ENCODE measurements around the gene SPACA7.

SPACA7 gene

GRCh38 chr13:112469071-112469745 is 93.1 kb downstream of the SPACA7 start:
- TF ChIP-seq, protein P1, sequence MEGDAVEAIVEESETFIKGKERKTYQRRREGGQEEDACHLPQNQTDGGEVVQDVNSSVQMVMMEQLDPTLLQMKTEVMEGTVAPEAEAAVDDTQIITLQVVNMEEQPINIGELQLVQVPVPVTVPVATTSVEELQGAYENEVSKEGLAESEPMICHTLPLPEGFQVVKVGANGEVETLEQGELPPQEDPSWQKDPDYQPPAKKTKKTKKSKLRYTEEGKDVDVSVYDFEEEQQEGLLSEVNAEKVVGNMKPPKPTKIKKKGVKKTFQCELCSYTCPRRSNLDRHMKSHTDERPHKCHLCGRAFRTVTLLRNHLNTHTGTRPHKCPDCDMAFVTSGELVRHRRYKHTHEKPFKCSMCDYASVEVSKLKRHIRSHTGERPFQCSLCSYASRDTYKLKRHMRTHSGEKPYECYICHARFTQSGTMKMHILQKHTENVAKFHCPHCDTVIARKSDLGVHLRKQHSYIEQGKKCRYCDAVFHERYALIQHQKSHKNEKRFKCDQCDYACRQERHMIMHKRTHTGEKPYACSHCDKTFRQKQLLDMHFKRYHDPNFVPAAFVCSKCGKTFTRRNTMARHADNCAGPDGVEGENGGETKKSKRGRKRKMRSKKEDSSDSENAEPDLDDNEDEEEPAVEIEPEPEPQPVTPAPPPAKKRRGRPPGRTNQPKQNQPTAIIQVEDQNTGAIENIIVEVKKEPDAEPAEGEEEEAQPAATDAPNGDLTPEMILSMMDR (IDR thresholded peaks at IDR 0.05; ENCODE audit: control insufficient read depth, insufficient read depth, low read depth, low read length, missing control alignments): no peak
- DNase-seq (ENCODE audit: low read depth): no peak
- H3K4me3 ChIP-seq (ENCODE audit: control insufficient read depth, low read depth, low read length): no peak overlapping the region

GRCh38 chr13:112473818-112474217 is 97.7 kb downstream of the SPACA7 start:
- DNase-seq (ENCODE audit: low read depth): no peak
- no peak overlapping the region for H3K4me3 ChIP-seq (ENCODE audit: control insufficient read depth, low read depth, low read length)
- TF ChIP-seq, protein P1 (IDR thresholded peaks at IDR 0.05; ENCODE audit: control insufficient read depth, insufficient read depth, low read depth, low read length, missing control alignments): no peak

- TF ChIP-seq, protein P1 (IDR thresholded peaks at IDR 0.05; ENCODE audit: control insufficient read depth, insufficient read depth, low read depth, low read length, missing control alignments): no peak
- no peak overlapping the region for H3K4me3 ChIP-seq (ENCODE audit: control insufficient read depth, low read depth, low read length)
- no peak for DNase-seq (ENCODE audit: low read depth)
These were observed 98.7 kb downstream of the SPACA7 start for GRCh38 chr13:112474869-112475268.

- DNase-seq (ENCODE audit: low read depth): no peak
- no peak overlapping the region for H3K4me3 ChIP-seq (ENCODE audit: control insufficient read depth, low read depth, low read length)
- TF ChIP-seq, protein P1 (IDR thresholded peaks at IDR 0.05; ENCODE audit: control insufficient read depth, insufficient read depth, low read depth, low read length, missing control alignments): no peak
These were observed 99.7 kb downstream of the SPACA7 start for GRCh38 chr13:112475889-112476288.

DNA sequence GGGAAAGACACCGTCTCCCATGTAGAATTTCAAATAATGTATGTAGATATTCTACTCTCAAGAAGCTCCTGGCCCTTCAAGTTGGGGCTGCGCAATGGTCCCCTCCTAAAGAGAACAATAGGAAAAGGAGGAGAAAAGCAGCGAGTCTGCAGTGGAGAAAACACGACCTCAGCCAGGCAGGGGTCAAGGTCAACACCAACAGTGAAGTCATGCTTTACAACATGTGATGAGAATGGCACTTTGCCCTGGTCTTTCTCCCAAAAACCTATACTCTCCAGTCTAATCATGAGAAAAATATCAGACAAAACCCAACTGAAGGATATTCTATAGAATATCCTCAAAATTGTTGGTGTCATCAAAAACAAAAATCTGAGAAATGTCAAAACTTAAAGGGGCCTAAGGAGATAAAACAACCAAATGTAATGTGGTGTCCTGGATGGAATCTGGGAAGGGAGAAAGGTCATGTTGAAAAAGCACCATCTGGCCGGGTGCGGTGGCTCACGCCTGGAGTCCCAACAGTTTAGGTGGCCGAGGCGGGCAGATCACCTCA is 101.0 kb downstream of the SPACA7 start:
- H3K4me3 ChIP-seq (ENCODE audit: control insufficient read depth, low read depth, low read length): no peak overlapping the region
- DNase-seq (ENCODE audit: low read depth): no peak
- TF ChIP-seq, protein P1 (IDR thresholded peaks at IDR 0.05; ENCODE audit: control insufficient read depth, insufficient read depth, low read depth, low read length, missing control alignments): no peak

- H3K4me3 ChIP-seq (ENCODE audit: control insufficient read depth, low read depth, low read length): no peak overlapping the region
- TF ChIP-seq, protein P1 (IDR thresholded peaks at IDR 0.05; ENCODE audit: control insufficient read depth, insufficient read depth, low read depth, low read length, missing control alignments): no peak
- DNase-seq (ENCODE audit: low read depth): no peak
These were observed 103.2 kb downstream of the SPACA7 start for GRCh38 chr13:112479389-112479788.
